Stimulated activated CD4-positive, alpha-beta T cell treated with anti-CD3 and anti-CD28 coated beads, Interleukin-4, amount 100 ng/mL, for 24 hours (primary cell): Measurements from ENCODE around the gene PROCR.
A peak's percentile ranks its signal among the peaks of the same experiment; 100 is the strongest.
"Not testable (repeated sequence)": the region's sequence is repeated elsewhere in the genome, so short reads cannot be mapped to it uniquely, and the experiment has no call there.

Source experiments
- DNase-seq: peaks from one replicate; pipeline ENCODE4 v3.0.0-alpha.2; 2020

The PROCR gene

DNA sequence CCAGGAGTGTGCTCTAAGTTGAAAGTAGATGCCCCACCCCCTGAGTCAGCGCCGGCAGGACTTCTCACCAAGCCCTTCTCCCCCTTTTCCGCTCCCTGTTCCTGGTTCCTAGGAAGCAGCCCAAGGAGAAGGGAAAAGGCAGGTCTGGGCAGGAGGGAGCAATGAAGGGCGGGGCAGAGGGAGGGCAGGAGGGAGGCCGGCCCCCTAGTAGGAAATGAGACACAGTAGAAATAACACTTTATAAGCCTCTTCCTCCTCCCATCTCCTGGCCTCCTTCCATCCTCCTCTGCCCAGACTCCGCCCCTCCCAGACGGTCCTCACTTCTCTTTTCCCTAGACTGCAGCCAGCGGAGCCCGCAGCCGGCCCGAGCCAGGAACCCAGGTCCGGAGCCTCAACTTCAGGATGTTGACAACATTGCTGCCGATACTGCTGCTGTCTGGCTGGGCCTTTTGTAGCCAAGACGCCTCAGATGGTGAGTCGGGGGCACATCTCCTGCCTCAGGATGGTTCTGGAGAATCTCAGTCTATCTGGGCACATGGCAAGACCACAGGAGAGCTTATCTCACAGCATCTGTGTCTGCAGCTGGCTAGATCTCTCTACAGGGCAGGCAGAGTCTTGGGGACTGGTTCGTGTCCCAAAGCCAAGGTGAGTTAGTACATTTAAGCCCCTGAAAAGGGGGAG lies at the start of gene PROCR:
TSS of gene PROCR (plus strand) at position 320 of the 681 bp plus-strand sequence. CDS start at position 403, 83 bp downstream.
- no peak for DNase-seq

DNA sequence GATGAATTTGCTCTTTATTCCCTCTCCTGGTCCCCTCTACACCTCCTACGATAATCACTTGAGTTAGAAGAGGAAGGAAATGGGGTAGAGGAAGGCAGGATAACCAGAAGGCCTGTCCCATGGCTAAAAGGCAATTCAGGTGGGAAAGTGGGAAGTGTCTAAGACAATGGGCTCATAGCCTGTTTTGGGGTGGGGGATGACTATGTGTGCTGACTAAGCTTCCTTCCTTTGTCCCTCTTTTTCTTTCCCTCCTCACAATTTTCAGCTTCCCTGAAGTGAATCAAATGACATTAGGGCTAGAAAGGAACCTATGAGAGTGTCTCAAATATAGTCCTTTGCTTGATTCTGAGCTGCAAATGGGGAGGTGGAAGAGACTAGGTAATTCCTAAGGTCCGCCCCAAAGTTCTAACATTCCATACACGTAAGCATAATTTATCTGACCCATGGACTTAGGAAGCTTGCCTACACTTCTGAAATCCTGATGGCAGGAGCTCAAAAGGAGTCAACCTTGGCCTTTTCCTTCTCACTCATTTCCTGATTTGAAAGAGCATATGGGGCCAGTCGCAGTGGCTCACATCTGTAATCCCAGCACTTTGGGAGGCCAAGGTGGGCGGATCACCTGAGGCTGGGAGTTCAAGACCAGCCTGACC lies 49.0 kb upstream of the PROCR start:
- no peak for DNase-seq

DNA sequence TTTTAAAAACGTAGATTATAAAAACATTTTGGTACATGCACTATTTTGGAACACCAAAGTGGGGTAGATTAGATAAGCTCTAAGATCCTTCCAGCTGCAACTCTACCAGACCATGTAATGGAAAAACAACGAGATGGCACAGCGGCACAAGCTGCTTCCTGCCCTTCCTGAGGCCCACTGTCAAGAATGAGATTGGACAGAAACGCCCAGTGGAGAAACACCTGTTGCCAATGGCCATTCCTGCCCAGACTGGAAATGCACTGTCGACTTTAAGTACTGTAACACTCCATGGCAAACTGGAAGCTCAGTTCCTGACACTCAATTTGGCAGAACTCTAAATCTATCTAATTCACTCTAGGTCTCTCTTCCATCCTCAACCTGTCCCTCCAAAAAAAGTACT lies 46.1 kb upstream of the PROCR start:
- no peak for DNase-seq

DNA sequence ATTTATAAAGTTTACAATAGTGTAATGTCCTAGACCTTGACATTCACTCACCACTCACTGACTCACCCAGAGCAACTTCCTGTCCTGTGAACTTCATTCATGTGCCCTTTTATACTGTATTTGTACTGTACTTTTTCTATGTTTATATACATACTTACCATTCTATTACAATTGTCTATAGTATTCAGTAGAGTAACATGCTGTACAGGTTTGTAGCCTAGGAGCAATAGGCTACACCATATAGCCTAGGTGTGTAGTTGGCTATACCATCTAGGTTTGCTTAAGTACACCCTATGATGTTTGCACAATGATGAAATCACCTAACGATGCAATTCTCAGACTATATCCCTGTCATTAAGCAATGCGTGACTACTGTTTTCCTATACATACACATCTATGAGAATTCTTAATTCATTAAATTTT lies 42.2 kb upstream of the PROCR start:
- DNase-seq = no peak

DNA sequence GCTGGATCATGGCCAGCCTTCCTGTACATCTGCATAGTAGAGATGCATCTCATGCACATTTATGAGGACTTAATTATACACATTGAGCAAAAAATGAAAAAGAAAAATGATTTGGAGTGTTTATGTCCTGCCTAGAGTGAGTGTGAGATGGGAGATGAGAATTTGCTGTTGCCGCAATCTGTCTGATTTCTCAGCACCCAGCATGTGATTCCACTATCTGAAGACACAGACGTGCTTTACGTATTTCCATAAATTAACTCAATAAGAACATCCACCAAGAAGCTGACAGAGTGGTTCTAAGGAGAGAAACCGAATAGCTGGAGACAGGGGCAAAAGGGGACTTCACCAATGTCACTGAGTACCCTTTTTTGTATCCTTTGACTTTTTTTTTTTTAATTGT lies 39.9 kb upstream of the PROCR start:
- no peak for DNase-seq

DNA sequence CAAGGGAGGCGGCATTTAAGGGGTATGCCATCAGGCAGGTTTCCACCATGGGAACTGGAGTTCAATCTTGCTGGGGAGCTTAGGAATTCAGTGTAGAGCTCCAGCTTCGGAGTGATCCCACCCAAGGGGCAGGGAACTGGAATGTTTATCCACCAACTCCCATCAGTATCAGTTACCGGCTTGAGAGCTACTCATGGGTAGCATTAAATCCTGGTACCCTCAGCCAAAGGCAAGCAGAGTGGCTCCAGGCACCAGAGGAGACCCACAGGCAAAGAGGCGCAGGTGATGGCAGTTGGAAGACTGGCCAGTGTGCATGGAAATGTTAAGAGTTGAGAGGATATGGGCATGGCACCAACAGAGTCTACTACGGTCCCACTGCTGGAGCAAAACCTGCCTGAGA lies 38.8 kb upstream of the PROCR start:
- DNase-seq = no peak

DNA sequence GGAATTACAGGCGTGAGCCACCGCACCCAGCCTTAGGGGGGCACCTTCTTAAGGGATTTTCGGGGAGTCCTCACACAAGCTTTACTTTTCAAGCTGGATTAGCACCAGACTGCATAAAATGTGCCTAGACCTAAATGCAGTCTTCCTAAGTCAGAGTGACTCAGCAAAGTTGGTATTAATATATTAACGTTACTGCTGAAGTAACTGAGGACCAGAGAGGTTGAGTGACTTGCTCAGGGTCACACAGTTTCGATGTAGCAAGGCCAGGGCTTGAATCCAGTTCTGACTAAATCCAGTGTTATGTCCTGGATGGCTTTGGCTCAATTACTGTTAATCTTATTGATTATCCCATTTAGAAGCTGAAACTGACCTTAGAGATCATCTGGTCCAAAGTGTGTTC lies 38.1 kb upstream of the PROCR start:
- DNase-seq = no peak

DNA sequence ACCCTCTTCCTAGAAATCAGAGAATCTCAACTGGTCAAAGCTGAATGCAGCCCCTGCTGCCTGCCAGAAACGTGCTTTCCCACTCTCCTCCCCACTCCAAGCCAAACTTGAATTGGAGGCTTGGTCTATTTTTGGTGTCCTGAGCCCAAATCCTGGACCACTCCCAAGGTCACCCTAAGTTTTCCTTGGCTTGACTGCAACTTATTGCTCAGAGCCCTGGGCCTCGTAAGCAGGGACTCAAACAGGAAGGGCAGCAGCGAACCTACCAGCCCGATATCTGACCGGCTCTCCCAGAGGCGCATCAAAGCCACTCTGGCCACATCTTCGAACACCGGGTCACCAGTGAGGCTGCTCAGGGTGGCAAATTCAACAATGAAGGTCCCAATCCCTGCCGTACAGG lies 37.4 kb upstream of the PROCR start:
- no peak for DNase-seq

DNA sequence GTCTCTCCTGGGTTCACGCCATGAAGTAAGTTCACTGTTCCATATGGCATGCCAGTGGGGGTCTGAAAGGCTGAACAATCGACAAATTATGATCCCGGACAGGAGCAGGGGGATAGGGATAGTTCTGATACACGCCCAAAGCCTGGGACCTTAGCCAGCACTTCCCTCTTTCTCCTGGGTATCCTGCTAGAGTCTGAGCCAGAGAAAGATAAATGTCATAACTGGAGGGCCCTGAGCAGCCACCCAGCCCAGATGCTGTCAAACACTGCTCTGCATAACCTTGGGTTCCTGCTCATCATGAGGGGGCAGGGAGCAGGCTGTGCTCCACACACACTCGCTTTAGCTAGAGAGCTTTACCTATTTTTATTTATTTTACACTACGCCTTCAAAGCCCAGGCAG lies 37.0 kb upstream of the PROCR start:
- no peak for DNase-seq

DNA sequence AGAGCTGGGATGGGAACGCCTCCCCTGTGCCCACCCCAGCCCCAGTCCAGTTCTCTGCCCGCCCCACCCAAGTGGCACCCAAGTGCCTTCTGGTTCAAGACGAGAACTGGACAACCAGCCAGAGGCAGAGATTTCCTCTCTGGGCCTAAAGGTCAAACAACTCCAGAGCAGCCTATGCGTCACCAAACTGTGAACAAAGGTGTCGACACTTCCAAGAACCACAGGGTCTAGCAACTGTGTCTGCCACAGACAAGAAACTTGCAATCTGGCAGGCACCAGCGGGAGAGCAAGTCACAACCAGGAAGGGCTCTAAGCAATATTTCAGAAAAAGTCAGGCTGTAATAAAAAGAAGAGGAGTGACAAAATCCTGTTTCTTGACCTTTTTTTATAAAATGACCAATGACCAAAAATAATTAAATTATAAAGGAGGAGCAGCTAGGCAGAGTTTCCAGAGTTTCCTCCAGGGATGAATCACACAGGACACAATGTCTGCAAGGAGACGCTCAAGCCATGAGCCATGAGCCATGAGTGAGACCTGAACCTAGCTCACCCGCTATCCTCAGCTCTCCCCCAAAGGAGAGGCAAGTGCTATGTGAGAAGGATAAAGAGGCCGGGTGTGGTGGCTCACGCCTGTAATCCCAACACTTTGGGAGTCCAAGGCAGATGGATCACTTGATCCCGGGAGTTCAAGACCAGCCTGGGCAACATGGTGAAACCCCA lies 35.8 kb upstream of the PROCR start:
- no peak for DNase-seq

DNA sequence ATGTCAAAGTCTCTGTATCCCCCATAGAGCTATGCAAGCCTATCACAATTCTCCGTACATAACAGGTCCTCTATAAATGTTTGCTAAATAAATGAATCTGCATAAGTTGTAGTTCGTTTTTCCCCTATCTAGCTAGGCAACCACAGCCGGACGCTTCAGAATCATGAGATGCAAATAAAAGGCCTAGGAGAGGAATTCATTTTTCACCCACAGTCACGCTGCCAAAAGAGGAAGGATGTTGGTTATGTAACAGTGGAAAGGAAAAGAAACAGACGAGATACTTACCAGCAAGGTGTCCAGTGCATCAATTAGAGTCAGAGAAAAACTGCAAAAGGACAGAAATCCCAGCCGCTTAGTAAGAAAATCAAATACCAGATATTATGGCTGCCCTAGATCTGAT lies 27.2 kb upstream of the PROCR start:
- DNase-seq = no peak

DNA sequence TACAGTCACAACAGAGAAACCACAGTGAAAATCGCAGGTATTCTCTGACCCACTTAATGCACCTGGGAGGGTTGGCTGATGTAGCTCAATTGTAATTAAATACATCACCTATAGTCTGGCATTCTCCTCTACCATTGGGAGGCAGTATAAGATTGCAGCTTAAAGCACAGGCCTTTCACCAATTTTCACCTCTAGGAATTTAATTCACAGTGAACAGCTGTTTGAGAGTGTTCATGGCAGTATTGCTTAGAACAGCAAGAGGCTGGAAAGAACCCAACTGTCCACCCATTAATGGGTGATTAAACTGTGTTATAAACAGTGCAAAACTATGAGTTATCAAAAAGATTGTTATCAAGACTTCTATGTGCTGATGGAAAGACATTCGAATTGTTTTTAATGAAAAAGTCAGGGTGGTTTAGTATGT lies 26.7 kb upstream of the PROCR start:
- peak; percentile 25 for DNase-seq

DNA sequence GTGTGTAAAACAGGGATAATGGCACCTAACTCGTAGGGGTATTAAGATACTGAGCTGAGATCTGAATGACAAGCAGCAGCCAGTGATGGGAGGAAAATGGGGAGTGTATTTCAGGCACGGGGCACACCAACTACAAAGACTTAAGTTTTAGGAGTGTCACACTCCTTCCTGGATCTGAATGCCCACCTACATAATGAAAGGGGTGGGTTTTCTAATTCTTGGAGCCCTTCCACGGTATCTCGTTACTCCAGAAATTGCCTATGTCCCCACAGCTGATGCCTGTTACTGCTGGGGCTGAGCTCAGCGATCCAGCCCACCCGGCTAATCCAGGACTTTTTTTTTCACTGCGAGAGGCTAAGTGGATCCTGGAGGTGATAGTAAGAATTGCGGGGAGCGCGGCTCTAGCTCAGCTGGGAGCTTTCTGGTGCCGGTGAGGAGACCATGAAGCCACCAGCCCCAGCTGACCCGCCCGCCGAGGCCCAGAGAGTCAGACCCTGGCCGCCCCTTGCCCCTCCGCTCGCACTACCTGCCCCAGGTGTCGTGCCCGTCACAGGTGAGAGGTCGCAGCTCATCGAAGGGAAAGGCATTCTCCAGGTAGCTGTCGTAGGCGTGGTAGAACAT lies 25.5 kb upstream of the PROCR start:
- DNase-seq = no peak

DNA sequence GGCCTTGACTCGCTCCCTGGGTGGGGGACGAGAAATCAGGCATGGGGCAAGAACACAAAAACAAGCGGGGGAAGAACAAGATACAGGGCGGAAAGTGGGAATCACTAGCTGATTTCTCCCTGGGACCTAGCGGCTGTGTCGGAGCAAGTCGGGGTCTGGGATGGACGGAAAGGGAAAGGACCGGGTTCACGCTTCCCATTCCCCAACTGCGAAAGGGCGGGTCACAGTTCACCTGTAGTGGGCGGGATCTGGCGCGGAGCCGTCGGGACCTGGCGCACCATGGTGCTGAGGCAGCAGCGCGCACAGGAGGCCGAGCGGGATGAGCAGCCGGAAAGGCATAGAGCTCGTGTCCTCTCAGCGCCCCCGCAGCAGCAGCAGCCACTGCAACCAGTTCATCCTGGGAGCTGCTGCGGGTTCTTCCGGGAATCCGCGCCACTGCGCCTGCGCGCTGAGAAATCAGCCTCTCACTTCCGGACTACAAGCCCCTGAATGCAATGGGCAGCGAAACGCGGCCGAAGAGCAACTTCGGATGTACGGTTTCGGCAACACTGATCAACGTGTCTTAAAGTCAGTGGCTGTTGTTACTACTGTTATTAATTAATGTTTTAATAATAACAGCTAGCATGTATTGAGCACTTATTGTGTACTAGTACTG lies 24.8 kb upstream of the PROCR start, which contains the start of gene EDEM2:
TSS of gene EDEM2 (minus strand) at position 417 of the 655 bp plus-strand sequence. CDS start at position 339, 78 bp downstream.
- peak; percentile 94 for DNase-seq

DNA sequence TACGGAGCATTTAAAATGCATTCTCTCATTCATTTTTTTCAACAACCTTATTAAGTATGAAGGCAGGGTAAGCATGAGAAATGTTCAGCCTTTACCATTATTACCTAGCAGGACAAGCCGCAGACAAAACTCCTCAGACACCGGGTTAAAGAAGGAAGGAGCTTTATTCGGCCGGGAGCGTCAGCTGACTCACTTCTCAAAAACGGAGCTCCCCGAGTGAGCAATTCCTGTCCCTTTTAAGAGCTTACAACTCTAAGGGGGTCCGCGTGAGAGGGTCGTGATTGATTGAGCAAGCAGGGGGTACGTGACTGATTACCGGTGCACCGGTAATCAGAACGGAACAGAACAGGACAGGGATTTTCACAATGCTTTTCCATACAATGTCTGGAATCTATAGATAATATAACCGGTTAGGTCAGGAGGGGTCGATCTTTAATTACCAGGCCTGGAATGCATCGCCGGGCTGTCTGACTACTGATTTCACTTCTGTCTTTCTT lies 24.2 kb upstream of the PROCR start:
- DNase-seq = peak; percentile 19

DNA sequence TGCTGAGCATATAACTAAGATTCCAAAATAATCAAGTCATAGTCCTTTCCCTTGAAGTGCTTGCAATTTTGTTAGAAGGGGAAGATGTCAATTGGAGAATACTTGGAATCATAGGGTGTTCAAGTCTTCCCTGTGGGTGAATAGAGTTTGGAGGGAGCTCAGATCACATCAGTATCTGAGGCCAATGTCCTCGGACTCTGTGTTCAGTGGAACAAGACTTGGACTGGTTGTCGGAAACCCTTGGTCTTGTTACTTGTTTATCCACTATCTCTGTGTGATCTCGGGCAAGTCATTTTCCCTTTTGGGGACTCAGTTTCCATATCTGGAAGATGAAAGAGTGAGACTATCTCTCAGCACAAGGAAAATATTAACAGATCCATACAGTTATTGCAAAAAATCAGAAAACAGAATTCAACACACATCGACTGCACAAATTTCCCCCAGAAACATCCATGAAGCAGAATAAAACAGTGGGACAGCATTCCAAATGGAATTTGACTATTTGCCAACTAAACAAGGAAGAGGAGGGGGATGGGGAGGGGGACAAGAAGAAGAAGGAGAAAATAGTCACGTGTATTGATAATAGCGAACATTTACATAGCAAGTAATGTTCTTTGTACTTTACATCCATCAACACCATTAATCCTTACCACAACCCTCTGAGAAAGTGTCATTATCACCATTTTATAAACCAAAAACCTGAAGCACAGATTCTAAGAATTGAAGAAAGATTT lies 20.9 kb upstream of the PROCR start:
- no peak for DNase-seq

DNA sequence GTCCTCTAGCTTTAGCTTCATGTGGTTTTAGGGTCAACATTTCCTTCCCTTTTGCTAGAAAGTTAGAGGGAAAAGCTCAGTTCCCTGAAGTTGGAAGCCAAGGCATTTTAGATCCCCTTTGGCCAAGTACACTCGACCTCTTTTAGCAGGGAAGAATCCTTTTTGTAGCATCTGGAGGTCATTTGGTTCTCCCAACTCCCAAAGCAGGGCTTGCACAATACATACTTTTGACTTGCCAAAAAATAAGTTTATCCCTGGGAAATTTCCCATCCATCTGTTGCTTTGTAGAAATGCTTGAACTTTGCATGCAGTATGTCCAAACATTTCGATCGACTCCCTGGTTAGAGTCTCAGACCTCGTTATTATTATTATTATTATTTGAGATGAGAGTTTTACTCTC lies 20.1 kb upstream of the PROCR start:
- DNase-seq = no peak

DNA sequence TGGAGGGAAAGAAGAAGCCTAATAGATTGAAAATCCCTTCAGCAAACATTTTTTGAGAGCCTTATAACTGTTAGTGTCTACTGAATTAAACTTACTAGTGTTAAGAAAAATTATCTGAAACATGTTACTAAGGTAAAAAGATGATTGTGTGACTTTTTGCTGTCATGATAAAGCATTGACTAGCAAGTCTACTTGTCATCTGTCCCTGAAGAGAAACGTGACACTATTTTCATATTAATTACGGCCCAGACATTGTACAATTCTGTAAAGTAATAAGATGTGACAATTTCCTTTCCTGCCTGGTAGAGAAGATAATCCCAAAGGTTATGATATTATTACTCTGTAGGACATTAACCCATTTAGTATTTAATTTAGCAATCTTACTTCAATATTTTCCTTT lies 15.9 kb upstream of the PROCR start:
- no peak for DNase-seq

DNA sequence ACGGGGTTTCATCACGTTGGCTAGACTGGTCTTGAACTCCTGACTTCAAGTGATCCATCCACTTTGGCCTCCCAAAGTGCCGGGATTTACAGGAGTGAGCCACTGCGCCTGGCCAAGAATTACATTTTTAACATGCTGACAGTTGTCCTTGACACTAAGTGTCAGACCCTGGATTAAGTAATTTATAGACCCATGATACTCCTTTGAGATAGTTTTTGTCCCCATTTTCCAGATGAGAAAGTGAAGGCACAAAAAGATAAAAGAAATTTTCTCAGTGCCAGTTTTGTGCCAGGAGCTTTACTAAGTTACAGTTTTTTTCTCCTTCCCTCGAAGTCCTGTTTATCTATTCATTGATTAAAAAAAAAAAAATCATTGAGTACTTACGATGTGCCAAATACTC lies 14.9 kb upstream of the PROCR start:
- no peak for DNase-seq

DNA sequence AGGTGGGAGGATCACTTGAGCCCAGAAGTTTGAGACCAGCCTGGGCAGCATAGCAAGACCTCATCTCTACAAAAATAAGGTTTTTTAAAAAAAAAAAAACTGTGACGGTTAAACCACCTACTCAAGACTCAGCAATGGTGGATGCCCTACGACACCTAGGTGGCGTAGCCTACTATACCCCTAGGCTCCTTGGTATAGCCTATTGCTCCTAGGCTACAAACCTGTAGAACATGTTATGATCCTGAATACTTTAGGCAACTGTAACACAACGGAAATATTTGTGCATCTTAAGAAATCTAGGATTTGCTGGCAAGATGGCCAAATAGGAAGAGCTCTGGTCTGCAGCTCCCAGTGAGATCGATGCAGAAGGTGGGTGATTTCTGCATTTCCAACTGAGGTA lies 11.5 kb upstream of the PROCR start:
- not testable (repeated sequence) for DNase-seq

DNA sequence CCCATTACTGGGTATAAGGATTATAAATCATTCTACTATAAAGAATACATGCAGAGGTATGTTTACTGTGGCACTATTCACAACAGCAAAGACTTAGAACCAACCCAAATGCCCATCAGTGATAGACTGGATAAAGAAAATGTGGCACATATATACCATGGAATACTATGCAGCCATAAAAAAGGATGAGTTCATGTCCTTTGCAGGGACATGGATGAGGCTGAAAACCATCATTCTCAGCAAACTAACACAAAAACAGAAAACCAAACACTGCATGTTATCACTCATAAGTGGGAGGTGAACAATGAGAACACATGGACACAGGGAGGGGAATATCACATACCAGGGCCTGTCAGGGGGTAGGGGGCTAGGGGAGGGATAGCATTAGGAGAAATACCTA lies 7.3 kb upstream of the PROCR start:
- not testable (repeated sequence) for DNase-seq
